Keratinocyte (primary cell): Measurements from ENCODE around the gene TM7SF3.

ENCODE experiments used
- CTCF ChIP-seq, 3 experiments: IDR thresholded peaks in 1 of 3; conservative IDR thresholded peaks in 1 of 3; optimal IDR thresholded peaks in 1 of 3; 2 replicates in 2 of 3; 3 replicates in 1 of 3; pipeline versions ENCODE3 to v1.5.1; 2011; ENCODE audit warnings: low read length in 3 of 3, mild to moderate bottlenecking in 3 of 3, moderate library complexity in 2 of 3, control low read depth in 1 of 3, inconsistent platforms in 1 of 3; ENCODE audit not compliant: insufficient read depth in 2 of 3; ENCODE audit errors: extremely low read depth in 1 of 3
- EZH2 ChIP-seq: IDR thresholded peaks from one replicate; pipeline ENCODE4 v1.6.1; 2012; ENCODE audit warnings: inconsistent platforms, mild to moderate bottlenecking, low read length, moderate library complexity

GRCh38 chr12:26939953-26940352, 74.2 kb downstream of the TM7SF3 start:
- no peak for TF ChIP-seq CTCF (optimal IDR thresholded peaks at IDR 0.05 in 1 of 3, IDR thresholded peaks at IDR 0.05 in 1 of 3, conservative IDR thresholded peaks at IDR 0.05 in 1 of 3; ENCODE audit: extremely low read depth in 1 of 3, insufficient read depth in 2 of 3, low read length in 3 of 3)
- no peak for TF ChIP-seq EZH2
